T-helper 2 cell (primary cell): Measurements from ENCODE around the gene MRPL22.
"Not testable (repeated sequence)": the region's sequence is repeated elsewhere in the genome, so short reads cannot be mapped to it uniquely, and the experiment has no call there.

Experiments used
- DNase-seq, 5 experiments: peaks; one replicate each; pipeline versions ENCODE4 v3.0.0 to v3.0.0-alpha.2; 2012 to 2022

Gene MRPL22

DNA sequence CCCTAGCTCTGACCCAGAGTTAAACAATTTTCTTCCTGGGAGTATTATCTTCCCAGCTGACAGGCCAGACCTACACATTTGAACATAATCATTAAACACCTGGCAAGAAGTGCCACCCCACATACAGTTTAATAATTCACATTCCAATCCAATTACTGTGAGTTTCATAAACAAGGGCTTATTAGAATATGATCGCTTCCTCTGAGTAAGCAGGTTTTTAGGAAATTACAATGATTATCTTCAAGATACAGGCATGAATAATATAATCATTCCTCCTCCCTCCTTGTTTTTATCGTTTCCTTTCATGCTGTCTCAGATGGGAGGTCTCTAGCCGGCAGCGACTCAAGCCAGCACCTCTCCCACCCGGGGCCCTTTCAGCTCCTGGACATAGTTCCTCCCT, 56.9 kb downstream of the MRPL22 start:
- DNase-seq: no peak

GRCh38 chr5:154999865-155000264, 59.0 kb downstream of the MRPL22 start:
- DNase-seq: peak in 1 of 5 experiments; percentile 9

- DNase-seq: no peak
Measured at GRCh38 chr5:155001523-155001922, 60.6 kb downstream of the MRPL22 start.

GRCh38 chr5:155002722-155003121, 61.8 kb downstream of the MRPL22 start:
- DNase-seq: not testable (repeated sequence)

GRCh38 chr5:155004138-155004744, 63.4 kb downstream of the MRPL22 start:
- peak in 1 of 5 experiments; percentile 25 for DNase-seq

DNA sequence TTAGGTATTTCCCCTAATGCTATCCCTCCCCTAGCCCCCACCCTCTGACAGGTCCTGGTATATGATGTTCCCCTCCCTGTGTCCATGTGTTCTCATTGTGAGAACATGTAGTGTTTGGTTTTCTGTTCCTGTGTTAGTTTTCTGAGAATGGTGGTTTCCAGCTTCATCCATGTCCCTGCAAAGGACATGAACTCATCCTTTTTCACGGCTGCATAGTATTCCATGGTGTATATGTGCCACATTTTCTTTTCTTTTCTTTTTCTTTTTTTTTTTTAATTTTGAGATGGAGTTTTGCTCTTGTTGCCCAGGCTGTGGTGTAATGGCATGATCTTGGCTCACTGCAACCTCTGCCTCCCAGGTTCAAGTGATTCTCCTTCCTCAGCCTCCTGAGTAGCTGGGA, 65.4 kb downstream of the MRPL22 start:
- DNase-seq: not testable (repeated sequence)

DNA sequence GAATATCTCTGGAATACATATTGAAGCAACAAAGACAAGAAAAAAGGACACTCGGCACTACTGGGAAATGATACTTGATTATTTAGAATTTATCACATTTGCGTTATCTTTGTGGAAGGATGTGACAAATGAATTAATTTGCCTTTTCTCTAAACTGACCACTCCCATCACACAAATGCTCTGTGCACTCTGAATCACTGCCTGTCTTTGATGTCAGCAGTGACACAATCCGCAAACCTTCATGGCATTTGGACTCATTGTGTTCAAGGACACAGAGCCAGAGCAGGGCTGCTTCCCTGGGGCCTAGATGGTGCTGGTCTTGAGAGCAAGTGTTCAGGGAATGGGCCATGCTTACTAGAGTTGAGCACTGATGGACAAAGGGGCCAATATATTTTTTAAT, 67.8 kb downstream of the MRPL22 start:
- no peak for DNase-seq

DNA sequence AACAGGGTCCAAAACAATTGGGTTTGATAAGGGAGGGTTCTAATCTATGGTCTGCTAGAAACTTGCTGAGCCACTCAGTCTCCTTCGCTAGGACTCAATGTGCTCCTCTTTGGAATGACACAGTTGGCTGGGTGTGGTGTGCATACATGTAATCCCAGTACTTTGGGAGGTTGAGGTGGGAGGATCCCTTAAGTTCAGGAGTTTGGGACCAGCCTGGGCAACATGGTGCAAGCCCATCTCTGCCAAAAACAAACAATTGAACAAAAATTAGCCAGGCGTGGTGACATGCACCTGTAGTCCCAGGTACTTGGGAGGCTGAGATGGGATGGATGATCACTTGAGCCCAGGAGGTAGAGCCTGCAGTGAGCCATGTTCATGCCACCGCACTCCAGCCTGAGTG, 70.0 kb downstream of the MRPL22 start:
- DNase-seq: no peak

- no peak for DNase-seq
Measured at GRCh38 chr5:155013526-155013925, 72.7 kb downstream of the MRPL22 start, which contains the start of gene KIF4B. Gene KIF4B (plus strand): TSS chr5:155013755. CDS start chr5:155013860, 105 bp downstream.

DNA sequence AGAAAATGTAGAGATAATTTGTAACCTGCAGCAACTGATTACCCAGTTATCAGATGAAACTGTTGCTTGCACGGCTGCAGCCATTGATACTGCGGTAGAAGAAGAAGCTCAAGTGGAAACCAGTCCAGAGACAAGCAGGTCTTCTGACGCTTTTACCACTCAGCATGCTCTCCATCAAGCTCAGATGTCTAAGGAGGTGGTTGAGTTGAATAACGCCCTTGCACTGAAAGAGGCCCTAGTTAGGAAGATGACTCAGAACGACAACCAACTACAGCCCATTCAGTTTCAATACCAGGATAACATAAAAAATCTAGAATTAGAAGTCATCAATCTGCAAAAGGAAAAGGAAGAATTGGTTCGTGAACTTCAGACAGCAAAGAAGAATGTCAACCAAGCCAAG, 74.4 kb downstream of the MRPL22 start:
- peak in 1 of 5 experiments; percentile 81 for DNase-seq

- DNase-seq: peak in 1 of 5 experiments; percentile 65
Measured at GRCh38 chr5:155017610-155018009, 76.7 kb downstream of the MRPL22 start.
